ENCODE results near the gene LCE7A. TPM values are rescaled to one million over a fixed set of nuclear protein-coding genes. Genes with fewer than 3 reads are reported as not detected.

LCE7A gene
- total and polyA plus RNA-seq, 2 of the 4 experiments (the other 2 are of a cell fraction), result not detected

DNA sequence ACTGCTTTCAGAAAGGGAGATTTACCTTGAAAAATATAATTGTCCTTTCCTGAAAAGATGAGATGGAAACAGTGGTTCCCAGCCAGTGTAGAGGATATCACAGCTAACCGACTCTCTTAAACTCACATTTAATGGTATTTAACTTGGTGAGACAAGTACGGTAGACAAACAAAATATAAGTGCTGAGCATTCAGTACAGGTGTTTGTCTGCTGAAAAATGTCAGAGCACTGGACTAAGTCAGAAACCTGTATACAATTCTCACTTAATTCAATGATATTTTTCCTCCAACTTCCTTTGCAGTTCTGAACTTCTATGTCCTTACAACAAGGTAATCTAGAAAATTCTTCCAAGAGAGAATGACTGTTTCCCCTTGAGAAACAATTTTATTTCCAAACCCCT is 48.1 kb upstream of the LCE7A start, which contains the start of gene LCE1B:
Gene LCE1B (plus strand): TSS at position 301 of the 400 bp plus-strand sequence. CDS start 476 bp downstream, outside the sequence.
- ATAC-seq (ENCODE audit: low read depth) (no peak), DNase-seq (no peak)
- H3K4me2 ChIP-seq (ENCODE audit: low read depth, low read length), result no peak within 1 kb of the TSS
- H3K27me3 ChIP-seq (ENCODE audit: control insufficient read depth, insufficient read depth, low read length), result no peaks in the 10 kb centered on the region
- WGBS, 2 experiments (ENCODE audit: extremely low coverage in 2 of 2, insufficient read length in 1 of 2), result no CpG with 5 or more reads among the region's 2 CpGs
- H2BK20ac ChIP-seq (ENCODE audit: low read depth, low read length), result no peak within 1 kb of the TSS
- H4K8ac ChIP-seq (ENCODE audit: low read depth in 2 of 2, low read length in 2 of 2), result no peak within 1 kb of the TSS
- TF ChIP-seq RCOR1 (IDR thresholded peaks at IDR 0.05; ENCODE audit: insufficient replicate concordance, low read length) (no peak), RFX5 (IDR thresholded peaks at IDR 0.05; ENCODE audit: low read depth, low read length) (no peak), FOS (IDR thresholded peaks at IDR 0.05; ENCODE audit: low read depth, low read length) (no peak), MAFK (IDR thresholded peaks at IDR 0.05; ENCODE audit: low read depth, low read length) (no peak), MAZ (IDR thresholded peaks at IDR 0.05; ENCODE audit: borderline replicate concordance, low read depth, low read length) (no peak)
- H2AK9ac ChIP-seq (replicated peaks; ENCODE audit: low read depth, low read length, poor library complexity), result no peak within 1 kb of the TSS
- CTCF ChIA-PET, result no interaction called here
- H3K36me3 ChIP-seq (ENCODE audit: control insufficient read depth, insufficient read depth, low read length), result no peaks in the 10 kb centered on the region
- peaks cover 2% of the 10 kb centered on the region; the same call in 1 of the 2 replicates for H3K9me3 ChIP-seq (ENCODE audit: control insufficient read depth, insufficient read depth, low read length)
- dilution Hi-C loops (cut with HindIII; ENCODE audit: low sequenced_read_pairs, unreplicated experiment) (no loop called here), intact Hi-C loops (cut with micrococcal nuclease) (no loop called here), in situ Hi-C loops (cut with MboI; ENCODE audit: low sequenced_read_pairs) (no loop called here)
- H3K9ac ChIP-seq (ENCODE audit: low read depth, low read length), result no peak within 1 kb of the TSS
- H4K20me1 ChIP-seq (ENCODE audit: insufficient read depth, low read length), result no peaks in the 10 kb centered on the region
- no peak within 1 kb of the TSS for H3K18ac ChIP-seq (ENCODE audit: low read depth, low read length)
- no peak within 1 kb of the TSS for H4K5ac ChIP-seq (ENCODE audit: low read depth, low read length)
- H3K4me3 ChIP-seq (ENCODE audit: insufficient read depth, low read depth, low read length), result no peak within 1 kb of the TSS
- H3K4me1 ChIP-seq (ENCODE audit: control insufficient read depth, insufficient read depth, low read length), result no peaks in the 10 kb centered on the region
- no peak within 1 kb of the TSS for H2AFZ ChIP-seq (replicated peaks; ENCODE audit: low read length, poor library complexity)
- no peak within 1 kb of the TSS for H4K91ac ChIP-seq (ENCODE audit: insufficient read depth, low read depth, low read length)
- no peak within 1 kb of the TSS for H3K27ac ChIP-seq (ENCODE audit: insufficient read depth, low read length)
- BruUV-seq (replicated peaks), result no TSS peak
- no peaks in the 10 kb centered on the region for H3K9me1 ChIP-seq (ENCODE audit: insufficient read depth, low read length)
- no peak within 1 kb of the TSS for H2BK5ac ChIP-seq (ENCODE audit: low read depth, low read length, poor library complexity, severe bottlenecking)
- POLR2A ChIA-PET (ENCODE audit: unreplicated experiment), result no interaction called here
- H3K4ac ChIP-seq (ENCODE audit: low read depth, low read length), result no peak within 1 kb of the TSS
- H3K14ac ChIP-seq (replicated peaks; ENCODE audit: low read depth, low read length), result no peak within 1 kb of the TSS
- H2AK5ac ChIP-seq (ENCODE audit: low read depth, low read length), result no peak within 1 kb of the TSS
- H3K56ac ChIP-seq (ENCODE audit: extremely low read depth, insufficient read depth, low read length), result no peak within 1 kb of the TSS
- H2BK15ac ChIP-seq (ENCODE audit: low read depth, low read length), result no peak within 1 kb of the TSS
- no peaks in the 10 kb centered on the region for H3K79me1 ChIP-seq (ENCODE audit: low read depth in 1 of 2, low read length in 2 of 2)
- no peak within 1 kb of the TSS for H2BK120ac ChIP-seq (ENCODE audit: low read depth, low read length)
- no peak within 1 kb of the TSS for H3K23ac ChIP-seq (ENCODE audit: low read depth, low read length)
